SKM-1 treated with dmso at 0.1 percent for 144 hours (cell line): ENCODE data around the gene COA6.

Source experiments
- DNase-seq: peaks from one replicate; lab custom pipeline; 2025; ENCODE audit not compliant: unreplicated experiment; lab: John Stamatoyannopoulos, UW

The COA6 gene, protein sequence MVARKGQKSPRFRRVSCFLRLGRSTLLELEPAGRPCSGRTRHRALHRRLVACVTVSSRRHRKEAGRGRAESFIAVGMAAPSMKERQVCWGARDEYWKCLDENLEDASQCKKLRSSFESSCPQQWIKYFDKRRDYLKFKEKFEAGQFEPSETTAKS

DNA sequence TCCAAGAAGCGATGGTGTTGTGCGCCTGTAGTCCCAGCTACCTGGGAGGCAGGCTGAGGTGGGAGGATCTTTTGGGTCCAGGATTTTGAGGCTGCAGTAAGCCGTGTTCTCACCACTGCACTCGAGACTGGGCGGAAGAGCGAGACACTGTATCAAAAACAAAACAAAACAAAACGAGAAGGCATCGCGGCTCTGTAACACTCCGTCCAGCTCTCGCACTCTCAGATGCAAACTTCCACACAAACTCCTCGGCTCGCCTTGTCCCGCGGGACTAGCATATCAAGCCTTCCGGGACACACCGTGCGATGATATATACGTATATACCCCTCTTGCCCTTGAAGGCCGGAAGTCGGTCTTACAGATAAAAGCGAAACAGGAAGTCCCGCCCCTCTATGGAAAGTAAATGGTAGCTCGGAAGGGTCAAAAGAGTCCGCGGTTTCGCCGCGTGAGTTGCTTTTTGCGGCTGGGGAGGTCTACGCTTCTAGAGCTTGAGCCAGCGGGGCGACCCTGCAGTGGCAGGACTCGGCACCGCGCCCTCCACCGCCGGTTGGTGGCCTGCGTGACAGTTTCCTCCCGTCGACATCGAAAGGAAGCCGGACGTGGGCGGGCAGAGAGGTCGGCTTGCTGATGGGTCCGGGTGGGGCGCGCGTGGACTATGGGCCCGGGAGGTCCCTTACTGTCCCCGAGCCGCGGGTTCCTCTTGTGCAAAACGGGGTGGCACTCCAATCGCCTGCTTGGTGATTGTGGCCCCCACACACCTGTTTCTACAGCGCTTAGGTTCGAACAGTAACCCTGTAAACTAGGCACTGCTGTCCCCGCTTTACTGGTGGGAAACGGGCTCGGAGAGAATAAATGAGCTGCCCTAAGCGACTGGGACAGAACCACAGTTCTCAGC is at the start of gene COA6:
Gene COA6 (plus strand): TSS at position 393 of the 895 bp plus-strand sequence. CDS start 11 bp downstream, at position 404.
- DNase-seq: peak; percentile 99

DNA sequence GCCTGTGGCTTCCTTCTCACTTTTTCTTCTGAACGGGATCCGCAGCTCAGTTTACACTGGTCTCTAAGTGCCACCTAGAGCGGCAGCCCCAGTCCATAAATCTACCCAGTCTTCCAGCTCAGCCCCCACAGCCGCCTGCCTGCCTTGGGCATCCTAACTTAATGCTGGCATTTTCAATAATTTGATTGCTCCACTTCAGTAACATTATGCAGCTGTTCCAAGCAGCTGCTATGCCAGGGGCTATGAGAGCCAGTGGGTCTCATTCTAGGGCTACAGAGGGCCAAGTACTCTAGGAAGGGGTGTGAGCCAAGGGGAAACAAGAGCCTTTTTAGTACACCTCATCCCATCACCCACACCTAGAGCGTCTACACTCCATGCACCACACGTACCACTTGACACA is 48.4 kb upstream of the COA6 start:
- DNase-seq: no peak

DNA sequence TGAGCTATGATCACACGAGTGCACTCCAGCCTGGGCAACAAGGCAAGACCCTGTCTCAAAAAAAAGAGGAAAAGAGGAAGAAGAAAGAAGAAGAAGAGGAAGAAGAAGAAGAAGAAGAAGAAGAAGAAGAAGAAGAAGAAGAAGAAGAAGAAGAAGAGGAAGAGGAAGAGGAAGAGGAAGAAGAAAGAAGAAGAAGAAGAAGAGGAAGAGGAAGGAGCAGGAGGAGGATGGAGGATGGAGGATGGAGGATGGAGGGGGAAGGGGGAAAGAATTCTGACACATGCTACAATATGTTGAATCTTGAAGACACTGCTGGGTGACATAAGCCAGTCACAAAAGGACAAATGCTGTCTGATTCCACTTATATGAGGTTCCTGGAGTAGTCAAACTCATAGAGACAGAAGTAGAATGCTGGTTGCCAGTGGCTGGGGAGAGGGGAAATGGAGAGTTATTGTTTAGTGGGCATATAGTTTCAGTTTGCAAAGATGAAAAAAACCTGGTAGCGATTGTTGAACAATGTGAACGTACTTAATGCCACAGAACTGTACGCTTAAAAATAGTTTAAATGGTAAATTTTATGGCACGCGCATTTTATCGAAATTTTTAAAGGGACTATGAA is 47.3 kb upstream of the COA6 start:
- peak; percentile 34 for DNase-seq

DNA sequence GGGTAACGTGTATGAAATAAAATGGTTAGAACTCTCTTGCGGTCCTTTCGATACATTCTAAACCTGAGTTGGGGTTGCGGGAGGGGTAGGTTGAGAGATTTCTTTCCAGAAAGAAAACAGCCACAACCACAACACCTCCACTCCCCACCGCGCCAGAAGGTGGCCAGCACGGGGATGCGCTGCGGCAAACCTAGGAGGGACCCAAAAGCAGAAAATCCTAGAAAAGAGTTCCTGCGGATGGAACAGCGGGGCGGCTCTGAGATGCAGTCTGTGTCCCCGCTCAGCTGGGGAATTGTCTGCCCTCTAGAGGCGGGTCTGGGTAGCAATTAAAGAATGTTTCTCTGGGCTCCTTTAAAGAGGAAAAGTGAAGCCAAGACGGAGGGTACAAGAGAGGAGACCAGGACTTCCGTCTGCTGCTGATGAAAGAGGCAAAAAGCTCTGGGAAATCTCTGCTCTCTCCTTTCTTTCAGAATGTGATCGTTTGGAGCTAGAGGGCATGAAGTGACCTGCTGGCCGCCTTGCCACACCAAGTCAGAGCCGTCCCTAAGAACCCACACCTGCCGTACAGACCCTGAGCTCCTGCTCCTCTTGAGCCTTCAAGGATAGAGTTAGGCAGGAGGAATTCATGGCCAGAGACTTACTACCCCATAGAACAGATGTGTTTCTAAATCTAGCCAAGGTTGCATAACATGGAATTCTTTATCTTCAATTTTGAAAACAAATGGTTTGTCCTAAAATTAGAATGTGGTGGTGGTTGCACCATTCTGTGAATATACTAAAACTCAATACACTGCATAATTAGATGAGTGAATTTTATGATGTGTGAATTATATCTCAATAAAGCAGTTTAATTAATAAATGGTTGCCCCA is 46.5 kb upstream of the COA6 start:
- peak; percentile 76 for DNase-seq

DNA sequence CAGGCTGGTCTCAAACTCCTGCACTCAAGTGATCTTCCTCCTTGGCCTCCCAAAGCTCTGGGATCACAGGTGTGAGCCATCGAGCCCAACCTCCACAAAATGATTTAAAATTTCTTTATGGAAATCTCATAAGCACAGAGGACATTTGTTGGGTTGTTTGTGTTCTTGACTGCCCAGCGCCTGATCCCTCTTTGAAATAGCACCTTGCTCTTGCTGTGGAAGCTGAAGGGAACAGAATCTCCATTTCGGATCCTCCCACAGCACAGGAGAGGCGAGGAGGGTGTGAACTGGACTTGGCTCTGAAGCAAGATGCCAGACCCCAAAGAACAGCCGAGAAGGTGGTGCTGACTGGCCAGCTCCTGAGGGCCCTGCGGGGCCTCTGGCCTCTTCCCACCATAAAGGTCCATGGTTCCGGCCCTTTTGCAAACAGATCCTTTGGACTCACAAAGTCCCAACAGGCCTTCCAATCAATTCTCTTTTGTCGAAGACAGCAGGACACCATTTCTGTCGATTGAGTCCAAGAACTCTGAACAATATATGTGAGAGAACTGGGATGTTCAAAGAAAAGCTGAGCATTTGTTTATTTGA is 45.6 kb upstream of the COA6 start:
- DNase-seq: no peak

DNA sequence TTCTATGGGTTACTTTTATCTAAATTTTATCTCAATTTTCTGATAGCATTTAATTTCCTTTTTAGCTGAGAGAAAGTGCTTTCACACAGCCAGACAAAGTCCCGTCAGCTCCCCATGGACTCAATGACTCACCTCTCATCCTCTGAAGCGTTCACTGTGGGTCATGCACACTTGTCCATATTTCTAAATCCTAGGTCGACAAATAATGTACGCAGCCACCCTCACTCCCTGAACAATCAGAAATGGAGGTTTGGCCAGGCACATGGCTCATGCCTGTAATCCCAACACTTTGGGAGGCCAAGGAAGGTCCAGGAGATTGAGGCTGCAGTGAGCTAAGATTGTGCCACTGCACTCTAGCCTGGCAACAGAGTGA is 42.4 kb upstream of the COA6 start:
- no peak for DNase-seq

DNA sequence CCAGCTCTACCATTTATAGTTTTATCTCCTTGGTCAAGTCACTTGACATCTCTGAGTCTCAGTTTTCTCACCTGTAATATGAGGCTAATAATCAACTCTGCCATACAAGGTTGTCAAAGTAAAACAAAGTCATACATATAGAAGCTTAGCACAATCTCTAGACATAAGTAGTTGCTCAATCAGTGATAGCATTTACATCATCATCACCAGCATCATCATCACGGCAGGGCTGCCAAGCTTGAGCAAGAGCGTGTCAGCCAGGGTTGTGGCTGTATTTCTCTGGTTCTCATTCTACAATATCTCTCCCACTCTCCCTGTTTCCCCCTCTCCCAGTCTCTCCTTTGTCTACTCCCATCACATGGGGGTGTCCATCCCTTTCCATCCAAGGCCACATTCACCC is 41.7 kb upstream of the COA6 start:
- DNase-seq: peak; percentile 95

DNA sequence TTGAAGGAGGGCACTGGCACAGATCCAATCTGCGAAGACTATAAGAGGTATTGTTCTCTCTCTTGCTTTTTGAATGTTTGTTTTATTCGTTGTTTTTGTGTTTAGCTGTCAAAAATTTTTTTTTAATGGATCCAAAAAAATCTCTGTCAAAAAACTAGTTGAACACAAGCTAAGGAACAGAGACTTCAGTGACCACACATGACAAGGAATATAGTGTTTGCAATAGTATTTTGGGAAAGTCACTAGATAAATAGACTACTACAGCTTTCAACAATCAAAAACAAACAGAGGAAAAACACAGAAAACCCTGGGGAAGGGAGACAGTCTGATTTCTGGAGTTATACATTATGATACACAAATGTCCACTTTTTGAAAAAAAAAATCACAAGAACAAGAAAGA is 36.9 kb upstream of the COA6 start:
- no peak for DNase-seq

DNA sequence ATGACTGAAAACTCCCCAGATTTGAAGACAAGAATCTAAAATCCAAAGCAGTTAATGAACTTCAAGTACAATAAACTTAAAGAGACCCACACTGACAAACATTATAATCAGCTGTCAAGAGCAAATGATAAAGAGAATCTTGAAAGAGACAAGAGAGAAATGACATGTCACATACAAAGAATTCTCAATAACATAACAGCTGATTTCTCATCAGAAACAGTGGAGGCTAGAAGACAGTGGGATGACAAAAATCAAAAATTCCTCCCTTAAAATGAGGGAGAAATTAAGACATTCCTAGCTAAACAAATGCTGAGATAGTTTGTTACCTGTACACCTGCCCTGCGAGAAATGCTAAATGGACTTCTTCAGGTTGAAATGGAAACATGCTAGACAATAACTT is 36.0 kb upstream of the COA6 start:
- no peak for DNase-seq

DNA sequence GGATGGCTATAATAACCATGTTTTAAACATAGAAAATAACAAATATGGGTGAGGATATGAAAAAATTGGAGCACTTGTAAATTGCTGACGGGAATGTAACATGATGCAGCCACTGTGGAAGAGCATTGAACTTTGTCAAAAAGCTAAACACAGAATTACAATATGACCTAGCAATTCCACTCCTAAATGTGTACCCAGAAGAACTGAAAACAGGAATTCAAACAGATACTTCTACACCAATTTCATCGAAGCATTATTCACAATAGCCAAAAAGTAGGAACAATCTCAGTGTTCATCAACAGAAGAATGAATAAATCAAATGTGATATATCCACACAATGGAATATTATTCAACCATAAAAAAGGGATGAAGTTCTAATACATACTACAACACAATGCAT is 32.7 kb upstream of the COA6 start:
- DNase-seq: no peak

DNA sequence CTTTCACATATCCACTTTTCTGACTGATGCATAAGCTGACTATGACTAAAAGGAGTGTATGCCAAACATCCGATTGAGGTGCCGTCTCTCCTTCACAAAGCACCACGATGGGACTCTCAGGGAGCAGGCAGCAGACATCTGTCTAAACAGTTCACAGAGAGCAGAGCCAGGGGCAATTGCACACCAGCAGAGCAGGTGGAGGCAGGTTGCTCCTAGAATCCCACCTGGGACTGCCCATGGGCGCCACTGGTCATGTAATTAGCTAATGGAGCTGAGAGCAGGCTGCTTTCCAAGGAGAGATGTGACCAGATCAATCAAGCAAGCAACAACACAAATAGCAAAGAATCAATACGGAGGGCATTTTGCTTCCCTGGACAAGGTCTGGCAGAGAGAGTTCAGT is 30.5 kb upstream of the COA6 start:
- no peak for DNase-seq

DNA sequence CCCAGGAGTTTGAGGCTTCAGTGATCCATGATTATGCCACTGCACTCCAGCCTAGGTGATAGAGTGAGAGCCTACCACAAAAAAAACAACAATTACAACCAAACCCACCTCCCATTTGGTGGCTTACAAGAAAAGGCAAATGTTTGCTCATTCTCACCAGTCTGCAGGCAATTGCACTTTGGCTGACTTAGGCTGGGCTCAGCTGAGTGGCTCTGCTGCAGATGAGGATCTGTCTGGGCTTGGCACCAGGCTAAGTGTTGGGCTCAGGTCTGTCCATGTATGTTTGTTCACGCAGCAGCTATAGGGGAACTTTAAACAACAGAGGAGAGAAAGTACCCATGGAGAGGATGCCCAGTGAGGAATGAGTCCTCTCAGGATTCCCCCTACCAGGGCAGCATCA is 28.0 kb upstream of the COA6 start:
- DNase-seq: no peak

DNA sequence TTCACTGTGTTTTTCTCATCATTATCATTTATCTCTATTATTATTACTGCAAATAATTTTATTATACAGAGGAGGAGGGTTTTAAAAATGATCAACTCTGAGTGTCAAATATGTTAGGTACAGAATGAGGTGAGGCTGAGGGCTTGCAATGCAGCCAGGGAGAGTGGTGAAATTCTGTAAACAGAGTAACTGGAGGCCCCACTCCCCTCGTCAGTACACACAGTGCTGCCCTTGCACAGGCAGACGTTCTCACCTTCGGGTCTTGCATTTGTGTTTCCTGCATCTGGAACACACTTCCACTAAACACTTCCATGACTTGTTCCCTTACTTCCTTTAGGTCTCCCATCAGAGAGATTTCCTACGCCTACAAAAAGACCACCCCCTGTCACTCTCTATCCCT is 24.3 kb upstream of the COA6 start:
- DNase-seq: no peak

DNA sequence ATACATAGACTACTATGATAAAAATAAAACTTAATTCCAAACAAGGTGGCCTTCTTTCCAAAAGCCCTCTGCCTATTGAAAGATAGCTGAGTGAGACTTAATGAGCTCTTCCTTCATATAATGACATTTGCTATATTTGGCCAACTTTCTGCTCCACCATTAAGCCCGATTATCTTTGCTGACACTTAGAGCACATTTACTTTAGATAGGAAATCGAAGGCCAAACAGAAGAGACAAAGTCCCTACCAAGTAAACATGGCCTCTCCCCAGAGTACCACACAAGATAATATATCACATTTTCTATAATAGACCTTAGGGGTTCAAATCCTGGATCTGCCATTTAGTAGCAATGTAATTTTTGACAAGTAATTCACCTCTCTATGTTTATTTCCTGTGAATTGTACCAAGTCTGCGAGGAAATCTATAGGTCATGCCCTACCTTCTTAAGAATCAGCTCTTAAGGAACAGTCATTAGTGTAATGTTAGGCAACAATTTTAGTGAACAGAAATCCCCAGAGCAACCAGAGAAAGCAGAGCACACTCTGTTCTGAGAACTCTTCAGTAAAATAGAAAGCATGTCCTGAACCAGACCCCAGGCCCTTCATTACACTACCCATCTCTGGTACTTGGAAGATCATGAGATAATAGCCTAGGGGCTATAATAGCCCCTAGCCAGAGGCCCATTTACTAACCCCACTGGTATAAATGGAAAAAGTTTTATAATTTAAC is 17.3 kb upstream of the COA6 start:
- DNase-seq: no peak

DNA sequence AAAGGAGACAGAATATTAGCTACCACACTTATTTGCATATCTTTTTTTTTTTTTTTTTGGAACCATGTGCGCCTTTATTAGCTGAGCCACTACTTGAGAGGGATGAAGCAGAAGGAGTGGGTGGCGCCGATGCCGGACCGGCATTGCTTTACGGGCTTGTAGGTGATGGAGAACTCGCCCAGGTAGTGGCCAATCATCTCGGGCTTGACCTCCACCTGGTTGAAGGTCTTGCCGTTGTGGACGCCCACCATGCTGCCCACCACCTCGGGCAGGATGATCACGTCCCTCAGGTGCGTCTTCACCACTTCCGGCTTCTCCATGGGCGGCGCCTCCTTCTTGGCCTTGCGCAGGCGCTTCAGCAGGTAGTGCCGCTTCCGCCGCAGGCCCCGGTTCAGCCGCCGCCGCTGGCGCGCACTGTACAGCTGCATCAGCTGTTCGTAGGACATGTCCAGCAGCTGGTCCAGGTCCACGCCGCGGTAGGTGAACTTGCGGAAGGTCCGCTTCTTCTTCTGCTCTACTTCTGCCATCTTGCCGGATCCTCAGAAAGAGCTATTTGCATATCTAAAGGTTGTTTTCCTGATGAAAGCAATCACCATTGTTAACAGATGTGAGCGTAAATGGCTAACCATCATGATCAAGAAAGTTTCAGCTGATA is 16.5 kb upstream of the COA6 start:
- DNase-seq: peak; percentile 32

DNA sequence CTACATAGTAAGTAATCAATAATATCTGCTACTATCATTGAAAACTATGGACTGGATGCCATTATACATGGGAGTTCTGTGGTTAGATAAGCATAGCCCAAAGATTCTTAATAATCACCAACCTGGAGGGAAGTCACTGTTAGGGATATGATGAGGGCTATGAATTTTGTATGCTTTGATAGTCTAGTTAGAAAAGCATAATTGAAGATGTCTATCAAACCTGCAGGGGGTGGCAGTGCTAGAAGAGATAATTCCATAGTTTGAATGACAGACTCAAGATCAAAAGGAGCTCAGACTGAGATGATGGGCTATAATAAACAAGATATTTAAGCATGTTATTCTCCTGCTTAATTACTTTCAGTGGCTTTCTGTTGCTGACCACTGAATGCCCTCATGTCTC is 15.4 kb upstream of the COA6 start:
- no peak for DNase-seq

DNA sequence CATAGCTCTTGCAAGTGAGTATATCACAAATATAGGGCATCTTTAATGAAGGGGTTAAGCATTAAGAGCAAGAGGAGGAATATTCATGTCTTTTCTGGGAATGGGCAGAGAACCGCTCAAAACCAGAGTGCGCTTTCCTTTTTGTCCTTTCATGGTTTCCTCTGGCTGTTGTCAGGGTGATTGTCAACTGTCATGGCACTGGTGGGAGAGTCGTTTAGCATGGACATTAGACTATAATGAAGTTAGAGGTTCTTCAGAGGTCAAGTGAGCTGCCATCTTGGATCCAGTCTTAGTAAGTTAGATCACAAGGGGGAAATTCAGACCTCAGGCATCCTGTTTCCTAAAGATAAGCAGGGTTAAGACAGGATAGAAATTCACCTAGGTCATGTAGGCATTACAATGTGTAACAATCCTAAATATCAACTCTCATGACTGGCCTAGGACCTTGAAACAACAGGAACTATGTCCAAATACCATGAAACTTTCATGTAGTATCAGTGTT is 12.1 kb upstream of the COA6 start:
- no peak for DNase-seq

DNA sequence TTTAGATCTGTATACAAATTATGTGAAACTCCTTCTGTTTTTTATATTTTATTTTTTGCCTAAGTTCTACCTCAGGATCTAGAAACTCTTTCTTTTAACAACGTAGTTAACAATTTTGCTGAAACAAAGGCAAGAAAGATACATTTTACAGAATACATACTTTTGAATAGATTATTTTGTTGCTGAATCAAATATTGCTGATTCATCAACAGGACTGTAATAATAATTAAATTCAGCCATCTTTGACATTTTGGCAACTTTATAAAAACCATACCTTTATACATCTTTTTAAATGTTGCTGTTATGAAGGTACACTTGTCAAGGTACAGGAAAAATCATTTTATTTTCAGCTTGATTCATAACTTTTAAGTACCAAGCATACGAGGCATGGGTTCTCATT is 10.7 kb upstream of the COA6 start:
- no peak for DNase-seq

DNA sequence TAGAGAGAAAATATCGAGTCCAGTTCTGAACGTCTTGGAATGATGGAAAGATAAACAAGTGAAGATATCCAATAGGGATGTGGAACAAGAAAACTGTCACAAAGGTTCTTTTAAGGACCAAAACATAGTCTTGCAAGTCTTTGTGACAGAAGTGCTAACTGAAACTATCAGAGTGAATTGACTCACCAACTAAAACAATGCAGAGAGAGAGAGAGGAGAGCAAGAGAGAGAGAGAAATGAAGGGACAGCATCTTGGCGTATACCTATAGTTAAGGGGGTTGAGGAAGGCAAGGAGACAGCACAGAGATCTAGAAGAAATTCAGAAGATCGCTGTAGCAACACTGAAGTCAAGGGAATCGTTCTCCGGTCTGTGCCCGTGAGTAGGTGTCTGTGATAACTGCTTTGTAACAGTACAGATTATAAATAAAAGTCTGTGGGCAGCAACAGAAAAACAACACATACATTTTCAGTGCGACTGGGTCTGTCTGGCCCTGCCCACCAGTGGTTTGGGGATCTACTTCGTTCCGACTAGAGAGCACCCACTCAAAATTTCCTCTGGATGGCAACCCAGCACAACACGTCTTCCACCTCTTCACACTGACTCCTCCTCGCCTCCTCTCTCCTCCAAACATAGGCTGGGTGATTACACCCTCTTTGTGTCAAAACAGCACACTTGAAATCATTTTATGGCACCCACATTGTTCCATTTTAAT is 4.8 kb upstream of the COA6 start:
- no peak for DNase-seq
